HUES6 (cell line): ENCODE data around the gene POLR1G.

Experiments
- H3K27ac ChIP-seq: 2 replicates; pipeline ENCODE4 v1.7.0; 2013; ENCODE audit warnings: low read depth, mild to moderate bottlenecking, low read length, inconsistent platforms
- H3K27me3 ChIP-seq: 2 replicates; pipeline ENCODE4 v1.6.1; 2013; ENCODE audit warnings: low read length; ENCODE audit not compliant: control insufficient read depth, insufficient read depth
- H3K36me3 ChIP-seq: 2 replicates; pipeline ENCODE4 v1.6.1; 2013; ENCODE audit warnings: low read length; ENCODE audit not compliant: control insufficient read depth, insufficient read depth
- H3K4me1 ChIP-seq: 2 replicates; pipeline ENCODE4 v1.6.1; 2013; ENCODE audit warnings: low read length; ENCODE audit not compliant: control insufficient read depth, insufficient read depth
- H3K4me3 ChIP-seq: 2 replicates; pipeline ENCODE4 v1.5.1; 2013; ENCODE audit warnings: low read depth, low read length
- H3K9ac ChIP-seq: one replicate; pipeline ENCODE4 v1.6.1; 2013; ENCODE audit warnings: mild to moderate bottlenecking, low read length
- H3K9me3 ChIP-seq: 2 replicates; pipeline ENCODE4 v1.6.1; 2013; ENCODE audit warnings: low read depth, low read length; ENCODE audit not compliant: control insufficient read depth, insufficient read depth

The POLR1G gene, protein sequence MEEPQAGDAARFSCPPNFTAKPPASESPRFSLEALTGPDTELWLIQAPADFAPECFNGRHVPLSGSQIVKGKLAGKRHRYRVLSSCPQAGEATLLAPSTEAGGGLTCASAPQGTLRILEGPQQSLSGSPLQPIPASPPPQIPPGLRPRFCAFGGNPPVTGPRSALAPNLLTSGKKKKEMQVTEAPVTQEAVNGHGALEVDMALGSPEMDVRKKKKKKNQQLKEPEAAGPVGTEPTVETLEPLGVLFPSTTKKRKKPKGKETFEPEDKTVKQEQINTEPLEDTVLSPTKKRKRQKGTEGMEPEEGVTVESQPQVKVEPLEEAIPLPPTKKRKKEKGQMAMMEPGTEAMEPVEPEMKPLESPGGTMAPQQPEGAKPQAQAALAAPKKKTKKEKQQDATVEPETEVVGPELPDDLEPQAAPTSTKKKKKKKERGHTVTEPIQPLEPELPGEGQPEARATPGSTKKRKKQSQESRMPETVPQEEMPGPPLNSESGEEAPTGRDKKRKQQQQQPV

DNA sequence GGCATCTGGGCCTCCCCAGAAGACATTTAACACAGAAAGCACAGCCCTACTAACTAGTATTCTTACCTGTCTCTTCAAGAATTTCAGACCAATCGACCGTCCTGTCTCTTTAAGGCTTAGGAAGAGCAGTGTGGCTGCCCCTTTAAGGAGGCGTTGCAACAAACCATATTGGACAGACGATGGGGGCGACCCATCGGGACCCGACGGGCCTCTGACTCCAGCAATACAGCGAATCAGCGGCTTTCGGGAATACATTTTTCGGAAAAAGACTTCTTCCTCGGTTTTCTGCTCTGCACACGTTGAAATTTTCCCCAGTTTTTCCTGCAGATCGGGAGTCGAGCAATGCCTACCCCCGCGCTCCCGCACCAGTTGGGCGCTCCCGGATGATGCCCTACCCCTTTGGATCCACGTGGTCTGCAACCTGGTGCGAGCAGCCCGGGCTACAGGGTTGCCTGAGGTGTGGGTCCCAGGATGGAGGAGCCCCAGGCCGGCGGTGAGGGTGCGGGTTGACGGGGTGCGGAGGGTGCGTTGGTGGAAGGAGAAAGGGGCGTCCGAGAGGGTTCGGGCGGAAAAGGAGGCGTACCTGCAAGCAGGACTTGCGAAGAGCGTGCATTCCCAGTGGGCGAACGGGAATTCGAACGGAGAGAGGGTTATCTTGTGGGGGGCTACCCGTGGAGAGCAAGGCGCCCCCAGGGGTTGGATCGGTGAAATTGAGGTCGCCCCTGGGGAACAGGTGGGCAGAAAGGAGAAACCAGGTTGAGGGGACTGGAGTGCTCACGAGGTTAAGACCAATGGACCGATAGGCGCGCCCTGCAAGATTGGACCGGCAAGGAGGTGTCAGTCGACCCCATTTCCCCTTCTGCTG lies at the start of gene POLR1G:
POLR1G (plus strand) TSS at position 419 of the 865 bp plus-strand sequence; CDS start at position 472, 53 bp downstream.
- peak within 1 kb of the TSS; percentile 99 for H3K9ac ChIP-seq
- peak within 1 kb of the TSS; percentile 100 for H3K27ac ChIP-seq
- H3K4me3 ChIP-seq, result peak within 1 kb of the TSS; percentile 94
- no peaks in the 10 kb centered on the region for H3K27me3 ChIP-seq
- H3K4me1 ChIP-seq, result peaks cover 20% of the 10 kb centered on the region
- H3K36me3 ChIP-seq, result peaks cover 25% of the 10 kb centered on the region
- H3K9me3 ChIP-seq, result no peaks in the 10 kb centered on the region

DNA sequence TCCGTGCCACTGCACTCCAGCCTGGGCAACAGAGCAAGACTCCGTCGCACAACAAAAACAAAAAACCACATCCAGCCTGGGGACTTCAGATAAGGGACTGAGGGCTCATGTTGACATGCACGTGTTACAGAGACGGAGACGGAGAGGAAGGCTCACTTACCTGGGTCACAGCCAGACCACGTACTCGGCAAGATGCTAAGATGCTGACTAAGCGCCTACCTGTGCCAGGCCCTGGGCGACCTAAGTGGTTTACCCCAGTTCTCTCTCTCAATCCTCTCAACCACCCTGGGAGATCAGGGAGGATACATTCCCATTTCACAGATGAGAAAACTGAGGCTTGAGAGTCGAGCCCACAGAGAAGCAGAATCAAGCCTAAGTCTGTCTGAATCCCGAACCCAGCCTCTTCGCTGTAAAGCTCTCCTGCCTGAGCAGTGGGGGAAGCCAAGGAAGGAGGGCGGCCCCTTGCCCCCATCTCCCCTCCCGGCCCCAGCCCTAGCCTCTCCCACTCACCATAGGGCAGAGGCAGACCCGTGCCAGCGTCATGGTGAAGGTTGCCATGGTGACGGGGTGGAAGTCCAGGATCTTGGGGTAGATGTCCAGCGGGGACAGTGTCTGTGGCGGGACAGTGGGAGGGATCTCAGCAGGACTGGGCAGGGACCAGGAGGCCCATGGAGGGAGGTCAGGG lies 49.5 kb upstream of the POLR1G start:
- Histone ChIP-seq H3K9ac (no peak overlapping the region), H3K27ac (no peak overlapping the region), H3K36me3 (peaks cover 86% of the 10 kb centered on the region), H3K4me3 (no peak overlapping the region), H3K27me3 (no peaks in the 10 kb centered on the region), H3K4me1 (no peaks in the 10 kb centered on the region), H3K9me3 (no peaks in the 10 kb centered on the region)

DNA sequence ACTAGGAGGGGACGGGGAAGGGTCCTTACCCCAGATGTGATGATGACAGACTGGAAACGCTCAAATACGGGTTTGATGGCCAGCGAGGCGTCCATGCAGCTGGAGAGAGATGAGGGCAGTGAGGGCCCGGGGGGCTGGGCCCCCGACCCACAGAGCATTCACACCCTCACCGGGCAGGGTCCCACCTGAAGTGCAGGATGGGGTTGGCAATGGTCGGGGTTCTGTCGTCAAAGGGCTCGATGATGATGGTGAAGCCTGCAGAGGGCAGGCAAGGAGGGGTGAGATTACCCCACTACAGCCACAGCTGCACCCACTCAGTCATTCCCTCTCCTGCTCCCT lies 49.0 kb upstream of the POLR1G start:
- Histone ChIP-seq H3K36me3 (peaks cover 86% of the 10 kb centered on the region), H3K27me3 (no peaks in the 10 kb centered on the region), H3K9ac (no peak overlapping the region), H3K27ac (no peak overlapping the region), H3K4me1 (no peaks in the 10 kb centered on the region), H3K9me3 (no peaks in the 10 kb centered on the region), H3K4me3 (no peak overlapping the region)

DNA sequence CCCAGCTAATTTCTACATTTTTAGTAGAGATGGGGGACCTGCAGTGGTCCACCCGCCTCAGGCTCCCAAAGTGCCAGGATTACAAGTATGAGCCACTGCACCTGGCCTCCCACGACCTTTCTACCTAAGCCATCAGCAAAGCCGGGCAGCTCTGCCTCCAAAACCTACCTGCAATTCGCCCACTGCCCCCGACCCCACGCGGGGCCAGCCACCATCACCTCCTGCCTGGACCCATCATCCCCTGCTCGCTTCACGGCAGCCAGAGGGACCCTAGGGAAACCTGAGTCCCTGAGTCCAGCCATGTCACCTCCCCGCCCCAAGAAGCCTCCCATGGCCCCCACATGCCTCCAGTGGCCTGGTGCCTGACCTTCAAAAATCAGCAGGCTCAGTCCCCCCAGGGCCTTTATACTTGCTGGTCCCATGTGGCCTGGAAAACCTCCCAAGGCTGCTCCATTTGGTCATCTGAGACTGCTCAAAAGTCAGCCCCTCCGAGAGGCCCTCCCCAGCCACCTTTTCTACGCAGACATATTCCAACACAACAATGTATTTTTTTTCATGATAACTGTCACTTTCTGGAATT lies 48.1 kb upstream of the POLR1G start:
- Histone ChIP-seq H3K27ac (no peak overlapping the region), H3K4me3 (no peak overlapping the region), H3K36me3 (peaks cover 86% of the 10 kb centered on the region), H3K9ac (no peak overlapping the region), H3K4me1 (no peaks in the 10 kb centered on the region), H3K27me3 (no peaks in the 10 kb centered on the region), H3K9me3 (no peaks in the 10 kb centered on the region)

DNA sequence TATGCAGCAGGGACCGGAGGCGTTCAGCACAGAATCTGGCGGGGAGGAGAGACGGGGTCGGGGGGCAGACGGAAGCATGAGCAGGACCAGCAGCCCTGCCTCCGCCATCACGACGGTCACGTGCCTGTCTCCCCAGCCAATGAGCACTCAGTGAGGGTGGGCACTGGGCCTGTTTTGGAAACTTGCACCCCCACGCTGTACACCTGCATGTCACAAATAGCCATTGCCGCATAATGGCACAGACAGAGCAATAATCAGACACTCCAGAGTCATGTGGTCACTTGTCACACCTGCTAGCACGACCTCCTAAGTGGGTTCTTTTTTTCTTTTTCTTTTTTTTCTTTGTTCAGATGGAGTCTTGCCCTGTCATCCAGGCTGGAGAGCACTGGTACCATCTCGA lies 44.8 kb upstream of the POLR1G start:
- Histone ChIP-seq H3K9me3 (no peaks in the 10 kb centered on the region), H3K36me3 (peaks cover 82% of the 10 kb centered on the region), H3K27me3 (no peaks in the 10 kb centered on the region), H3K9ac (no peak overlapping the region), H3K4me1 (no peaks in the 10 kb centered on the region), H3K4me3 (no peak overlapping the region), H3K27ac (no peak overlapping the region)

DNA sequence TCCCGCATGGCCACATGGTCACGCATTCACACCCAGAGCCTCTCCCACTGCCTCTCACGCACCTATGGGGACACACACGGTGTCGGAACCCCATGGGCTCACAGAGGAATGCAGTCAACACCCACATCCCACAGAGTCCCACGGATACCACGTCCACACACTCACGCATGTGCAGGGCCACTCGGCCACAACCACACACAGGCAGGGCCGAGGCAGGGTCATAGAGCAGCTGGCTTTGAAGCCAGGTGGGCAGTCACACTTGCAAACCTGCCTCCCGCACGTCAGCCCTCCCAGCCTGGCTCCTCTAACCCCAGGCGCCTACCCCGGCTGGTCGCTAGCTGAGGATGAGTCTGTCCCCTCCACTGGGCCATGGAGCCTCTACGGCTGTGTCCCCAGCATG lies 44.2 kb upstream of the POLR1G start:
- no peak overlapping the region for H3K4me3 ChIP-seq
- H3K27me3 ChIP-seq, result no peaks in the 10 kb centered on the region
- no peaks in the 10 kb centered on the region for H3K4me1 ChIP-seq
- H3K36me3 ChIP-seq, result peaks cover 76% of the 10 kb centered on the region
- H3K27ac ChIP-seq, result no peak overlapping the region
- H3K9me3 ChIP-seq, result no peaks in the 10 kb centered on the region
- no peak overlapping the region for H3K9ac ChIP-seq

DNA sequence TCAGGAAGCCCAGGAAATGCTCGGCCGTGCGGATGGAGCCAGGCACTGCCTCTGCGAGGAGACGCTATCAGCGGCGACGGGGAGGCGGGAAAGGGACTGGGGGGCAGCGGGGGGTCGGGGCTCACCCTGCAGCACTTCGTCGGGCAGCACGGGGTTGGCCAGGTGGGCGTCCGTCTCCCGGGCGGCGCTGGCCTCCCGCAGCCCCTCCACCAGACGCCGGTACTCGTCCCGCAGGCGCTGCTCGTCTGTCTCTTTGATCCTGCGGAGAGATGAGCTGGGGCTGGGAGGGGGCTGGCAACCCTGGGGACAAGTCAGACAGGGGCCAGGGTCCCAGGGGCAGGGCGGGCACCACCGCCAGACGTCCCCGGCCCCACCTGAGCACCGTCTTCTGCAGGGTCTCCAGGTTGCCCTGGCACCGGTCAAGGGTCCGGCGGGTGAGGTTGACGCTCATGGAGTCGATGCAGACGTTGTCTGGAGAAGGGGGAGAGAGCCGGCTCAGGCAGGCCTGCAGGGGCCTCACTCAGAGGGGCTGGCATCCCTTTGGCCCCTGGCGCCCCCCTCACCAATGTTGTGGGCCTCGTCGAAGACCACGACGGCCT lies 42.5 kb upstream of the POLR1G start:
- Histone ChIP-seq H3K27me3 (no peaks in the 10 kb centered on the region), H3K9me3 (no peaks in the 10 kb centered on the region), H3K9ac (no peak overlapping the region), H3K4me3 (no peak overlapping the region), H3K27ac (no peak overlapping the region), H3K36me3 (peaks cover 75% of the 10 kb centered on the region), H3K4me1 (no peaks in the 10 kb centered on the region)

DNA sequence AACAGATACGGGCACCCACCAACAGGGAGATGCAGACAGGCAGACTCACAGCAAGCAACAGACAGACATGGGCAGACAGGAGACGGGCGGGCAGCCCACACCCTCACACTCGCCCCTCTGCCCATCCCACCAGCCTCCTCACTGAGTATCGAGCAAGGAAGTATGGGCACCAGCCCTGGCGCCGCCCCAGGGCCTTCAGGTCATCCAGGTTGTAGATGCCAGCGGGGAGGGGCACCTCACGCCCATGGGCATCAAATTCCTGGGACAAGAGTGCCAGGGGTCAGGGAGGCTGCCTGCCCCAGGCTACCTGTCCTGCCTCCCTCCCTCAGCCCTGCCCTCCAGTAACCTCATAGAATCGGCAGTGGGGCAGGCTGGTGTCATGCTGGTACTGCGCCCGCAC lies 41.7 kb upstream of the POLR1G start:
- no peaks in the 10 kb centered on the region for H3K9me3 ChIP-seq
- no peak overlapping the region for H3K4me3 ChIP-seq
- H3K36me3 ChIP-seq, result peaks cover 68% of the 10 kb centered on the region
- H3K27ac ChIP-seq, result no peak overlapping the region
- H3K9ac ChIP-seq, result no peak overlapping the region
- no peaks in the 10 kb centered on the region for H3K4me1 ChIP-seq
- no peaks in the 10 kb centered on the region for H3K27me3 ChIP-seq

DNA sequence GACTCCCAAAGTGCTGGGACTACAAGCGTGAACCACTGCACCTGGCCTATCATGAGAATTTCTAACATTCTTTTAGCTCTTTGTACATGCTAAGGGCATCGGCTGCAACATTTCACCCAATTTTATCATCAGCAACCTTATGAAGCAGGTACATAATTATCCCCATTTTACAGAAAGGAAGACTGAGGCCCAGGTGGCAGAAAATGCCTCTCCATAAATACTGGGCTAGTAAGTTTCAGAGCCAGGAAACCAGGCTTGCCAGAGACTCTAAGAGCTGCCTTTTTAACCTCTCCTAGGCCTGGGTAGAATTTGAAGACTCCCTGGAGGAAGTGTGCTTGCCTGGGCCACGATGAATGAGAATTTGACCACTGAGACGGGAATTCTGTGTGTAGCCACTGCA lies 38.3 kb upstream of the POLR1G start:
- Histone ChIP-seq H3K4me1 (no peaks in the 10 kb centered on the region), H3K9ac (no peak overlapping the region)

DNA sequence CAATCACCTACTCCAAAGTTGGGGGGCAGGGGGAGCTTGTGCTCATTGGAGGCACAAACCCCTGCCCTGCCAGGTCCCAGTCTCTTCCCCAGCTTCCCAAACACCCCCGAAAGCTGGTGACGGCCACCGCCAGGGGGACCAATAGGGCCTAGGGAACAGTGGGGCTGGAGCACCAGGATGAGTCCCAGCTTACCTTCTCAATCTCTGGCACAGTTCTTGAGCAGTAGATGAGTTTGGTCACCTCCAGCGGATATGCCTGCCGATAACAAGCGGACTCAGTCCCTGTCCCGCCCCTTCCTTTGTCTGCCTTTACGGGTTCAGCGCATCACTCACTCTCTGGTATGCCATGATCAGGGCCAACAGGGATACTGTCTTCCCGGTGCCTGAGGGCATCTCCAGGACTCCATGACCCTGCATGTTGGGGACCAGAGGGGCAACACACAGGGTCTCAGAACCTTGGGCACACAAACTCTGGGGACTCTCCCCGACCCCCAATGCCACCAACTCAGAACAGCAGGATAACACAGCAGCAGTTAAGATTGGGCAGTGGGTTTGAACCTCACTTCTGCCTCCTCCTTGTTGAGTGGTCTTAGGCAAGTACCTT lies 37.6 kb upstream of the POLR1G start:
- no peak overlapping the region for H3K27ac ChIP-seq
- H3K36me3 ChIP-seq, result peaks cover 39% of the 10 kb centered on the region
- H3K4me3 ChIP-seq, result 0 out of 2 replicates have a peak overlapping the region, but pooled peaks have one; percentile 5
- H3K9ac ChIP-seq, result no peak overlapping the region
- no peaks in the 10 kb centered on the region for H3K9me3 ChIP-seq
- no peaks in the 10 kb centered on the region for H3K27me3 ChIP-seq
- H3K4me1 ChIP-seq, result no peaks in the 10 kb centered on the region

More for the DNA sequence above, 38.3 kb upstream of the POLR1G start:
- H3K9me3 ChIP-seq, result no peaks in the 10 kb centered on the region
- peaks cover 46% of the 10 kb centered on the region for H3K36me3 ChIP-seq
- no peak overlapping the region for H3K4me3 ChIP-seq
- H3K27ac ChIP-seq, result no peak overlapping the region
- no peaks in the 10 kb centered on the region for H3K27me3 ChIP-seq
